GM23338 (cell line): ENCODE measurements around the gene MAP3K21. TPM values are rescaled to one million over a fixed set of nuclear protein-coding genes. Genes with fewer than 3 reads are reported as not detected.

Source experiments
- ATAC-seq: fragments of 200-7000 bp; cut with Tn5 transposase; 3 replicates; pipeline ENCODE4 v1.9.1; 2020
- DNase-seq: peaks from one replicate; pipeline ENCODE4 v3.0.0-alpha.2; 2015; ENCODE audit warnings: low spot score
- H2AFZ ChIP-seq: fragments of 200-600 bp; sonication (generic); 2 replicates; pipeline ENCODE4 v1.8.0; 2016; ENCODE audit warnings: antibody characterized with exemption, mild to moderate bottlenecking, moderate library complexity
- H3F3A ChIP-seq: fragments of 200-600 bp; sonication (generic); replicated peaks from 2 replicates; pipeline ENCODE4 v1.8.0; 2017; ENCODE audit warnings: antibody characterized with exemption, mixed run types, low read depth
- H3K27ac ChIP-seq: fragments of 200-600 bp; sonication (generic); 2 replicates; pipeline ENCODE4 v1.6.1; 2016; ENCODE audit warnings: low read depth
- H3K27me3 ChIP-seq: fragments of 200-600 bp; sonication (generic); 2 replicates; pipeline ENCODE4 v1.8.0; 2016; ENCODE audit warnings: mild to moderate bottlenecking, mixed run types, moderate library complexity; ENCODE audit not compliant: insufficient read depth
- H3K36me3 ChIP-seq: fragments of 200-600 bp; sonication (generic); 2 replicates; pipeline ENCODE4 v1.8.0; 2016; ENCODE audit warnings: mild to moderate bottlenecking; ENCODE audit not compliant: insufficient read depth
- H3K4me1 ChIP-seq: fragments of 200-600 bp; sonication (generic); 2 replicates; pipeline ENCODE4 v1.8.0; 2016; ENCODE audit warnings: mild to moderate bottlenecking, moderate library complexity; ENCODE audit not compliant: insufficient read depth
- H3K4me2 ChIP-seq: fragments of 200-600 bp; sonication (generic); 2 replicates; pipeline ENCODE4 v1.7.1; 2017; ENCODE audit warnings: mixed run types
- H3K4me3 ChIP-seq: fragments of 200-600 bp; sonication (generic); 2 replicates; pipeline ENCODE4 v1.6.1; 2016; ENCODE audit warnings: mixed run types
- H3K79me2 ChIP-seq: fragments of 200-600 bp; sonication (generic); replicated peaks from 2 replicates; pipeline ENCODE4 v1.8.0; 2017; ENCODE audit warnings: mild to moderate bottlenecking; ENCODE audit not compliant: insufficient read depth
- H3K9me2 ChIP-seq: fragments of 200-600 bp; sonication (generic); 2 replicates; pipeline ENCODE4 v1.8.0; 2017; ENCODE audit not compliant: insufficient read depth
- H4K20me1 ChIP-seq: fragments of 200-600 bp; sonication (generic); replicated peaks from 2 replicates; pipeline ENCODE4 v1.8.0; 2017; ENCODE audit warnings: mild to moderate bottlenecking; ENCODE audit not compliant: insufficient read depth
- H3K27ac Mint-ChIP-seq: 2 replicates; pipeline ENCODE4 v1.8.0; 2020; ENCODE audit warnings: inconsistent platforms, mild to moderate bottlenecking, moderate library complexity, mixed read lengths
- H3K27me3 Mint-ChIP-seq: 3 replicates; pipeline ENCODE4 v1.8.0; 2022; ENCODE audit warnings: low read depth, mild to moderate bottlenecking, moderate library complexity, mixed read lengths, inconsistent platforms; ENCODE audit not compliant: insufficient read depth, poor library complexity
- H3K36me3 Mint-ChIP-seq: 3 replicates; pipeline ENCODE4 v1.8.0; 2021; ENCODE audit warnings: low read depth, mild to moderate bottlenecking, inconsistent platforms, moderate library complexity, mixed read lengths
- H3K4me1 Mint-ChIP-seq: 3 replicates; pipeline ENCODE4 v1.8.0; 2020; ENCODE audit warnings: mild to moderate bottlenecking, inconsistent platforms, mixed read lengths
- H3K4me3 Mint-ChIP-seq: 3 replicates; pipeline ENCODE4 v1.8.0; 2021; ENCODE audit warnings: moderate library complexity, mild to moderate bottlenecking, inconsistent platforms, mixed read lengths
- H3K9me3 Mint-ChIP-seq: 3 replicates; pipeline ENCODE4 v1.8.0; 2020; ENCODE audit warnings: moderate library complexity, mild to moderate bottlenecking, inconsistent platforms, mixed read lengths
- POLR2AphosphoS5 ChIP-seq: IDR thresholded peaks from 2 replicates; pipeline ENCODE4 v1.6.1; 2016; ENCODE audit warnings: antibody characterized with exemption, low read depth
- STAT1 ChIP-seq: IDR thresholded peaks from one replicate; pipeline ENCODE4 v1.6.1; 2016; ENCODE audit warnings: antibody characterized with exemption; ENCODE audit not compliant: unreplicated experiment
- ZNF114 ChIP-seq: fragments of 250-450 bp; sonication (Bioruptor Pico); IDR thresholded peaks from 2 replicates; pipeline ENCODE4 v1.5.0; 2020; ENCODE audit warnings: mild to moderate bottlenecking, moderate library complexity
- ZNF331 ChIP-seq: fragments of 250-450 bp; sonication (Bioruptor Pico); IDR thresholded peaks from 2 replicates; pipeline ENCODE4 v1.5.0; 2020; ENCODE audit warnings: low read depth, mild to moderate bottlenecking, moderate library complexity
- polyA plus RNA-seq: library from polyadenylated mRNA; unstranded; fragments of >200 nt; fragmentation: Nextera tagmentation; extraction: Ambion mirVana; gene quantifications from 2 replicates; pipeline ENCODE4 v1.2.1, GENCODE V29; 2016
- total RNA-seq: library from RNA; depleted of rRNA; stranded (reverse); fragments of >200 nt; shearing (Covaris generic); gene quantifications from 2 replicates; pipeline ENCODE4 v1.2.3, GENCODE V29; 2014
- TF ChIP-seq, protein P1 (sequence below), 2 experiments: fragments of 200-600 bp in 1 of 2; sonication (generic) in 1 of 2; conservative IDR thresholded peaks; 2 replicates each; pipeline versions ENCODE4 v1.5.1 to v1.6.1; 2016 to 2017; ENCODE audit warnings: antibody characterized with exemption in 2 of 2, low read depth in 2 of 2, mild to moderate bottlenecking in 2 of 2, moderate library complexity in 1 of 2
- TF ChIP-seq, protein P2 (sequence below): IDR thresholded peaks from one replicate; pipeline ENCODE4 v1.6.1; 2018; ENCODE audit warnings: antibody characterized with exemption; ENCODE audit not compliant: unreplicated experiment
- TF ChIP-seq, protein P3 (sequence below): fragments of 250-450 bp; sonication (Bioruptor Pico); IDR thresholded peaks from 2 replicates; pipeline ENCODE4 v1.5.0; 2020; ENCODE audit warnings: mild to moderate bottlenecking, moderate library complexity

Gene MAP3K21
- total and polyA plus RNA-seq, 2 experiments from 2014 or later, result 11.7 to 40.1 TPM

DNA sequence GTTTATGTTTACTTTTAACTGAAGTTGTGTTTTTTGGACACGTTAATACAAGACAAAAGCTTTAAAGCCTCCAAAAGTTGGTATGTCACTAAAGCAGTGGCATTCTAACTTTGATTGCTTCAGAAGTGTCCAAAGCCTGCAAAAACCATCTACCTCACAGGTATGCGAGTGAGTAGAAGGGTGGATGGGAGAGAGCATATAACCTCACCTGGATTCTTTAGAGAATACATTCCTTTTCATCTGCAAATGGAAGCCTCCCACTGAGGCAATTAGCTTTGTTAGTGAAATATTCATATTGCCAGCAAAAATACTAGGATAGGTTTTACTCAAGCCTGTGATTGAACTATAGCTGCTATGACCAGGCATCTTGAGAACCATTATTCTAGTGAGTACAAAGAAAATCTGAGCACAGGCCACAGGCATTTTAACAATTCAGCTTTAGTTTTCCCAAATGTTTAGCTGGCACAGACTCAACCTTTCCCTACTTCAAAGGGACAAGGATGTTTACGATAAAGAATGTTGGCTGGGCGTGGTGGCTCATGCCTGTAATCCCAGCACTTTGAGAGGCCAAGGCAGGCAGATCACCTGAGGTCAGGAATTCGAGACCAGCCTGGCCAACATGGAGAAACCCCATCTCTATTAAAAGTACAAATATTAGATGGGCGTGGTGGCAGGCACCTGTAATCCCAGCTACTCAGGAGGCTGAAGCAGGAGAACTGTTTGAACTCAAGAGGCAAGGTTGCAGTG is 39.7 kb downstream of the MAP3K21 start (continued):
- TF ChIP-seq, protein P1, sequence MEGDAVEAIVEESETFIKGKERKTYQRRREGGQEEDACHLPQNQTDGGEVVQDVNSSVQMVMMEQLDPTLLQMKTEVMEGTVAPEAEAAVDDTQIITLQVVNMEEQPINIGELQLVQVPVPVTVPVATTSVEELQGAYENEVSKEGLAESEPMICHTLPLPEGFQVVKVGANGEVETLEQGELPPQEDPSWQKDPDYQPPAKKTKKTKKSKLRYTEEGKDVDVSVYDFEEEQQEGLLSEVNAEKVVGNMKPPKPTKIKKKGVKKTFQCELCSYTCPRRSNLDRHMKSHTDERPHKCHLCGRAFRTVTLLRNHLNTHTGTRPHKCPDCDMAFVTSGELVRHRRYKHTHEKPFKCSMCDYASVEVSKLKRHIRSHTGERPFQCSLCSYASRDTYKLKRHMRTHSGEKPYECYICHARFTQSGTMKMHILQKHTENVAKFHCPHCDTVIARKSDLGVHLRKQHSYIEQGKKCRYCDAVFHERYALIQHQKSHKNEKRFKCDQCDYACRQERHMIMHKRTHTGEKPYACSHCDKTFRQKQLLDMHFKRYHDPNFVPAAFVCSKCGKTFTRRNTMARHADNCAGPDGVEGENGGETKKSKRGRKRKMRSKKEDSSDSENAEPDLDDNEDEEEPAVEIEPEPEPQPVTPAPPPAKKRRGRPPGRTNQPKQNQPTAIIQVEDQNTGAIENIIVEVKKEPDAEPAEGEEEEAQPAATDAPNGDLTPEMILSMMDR (conservative IDR thresholded peaks at IDR 0.05; ENCODE audit: low read depth in 2 of 2), result no peak
- no peak for TF ChIP-seq POLR2AphosphoS5

DNA sequence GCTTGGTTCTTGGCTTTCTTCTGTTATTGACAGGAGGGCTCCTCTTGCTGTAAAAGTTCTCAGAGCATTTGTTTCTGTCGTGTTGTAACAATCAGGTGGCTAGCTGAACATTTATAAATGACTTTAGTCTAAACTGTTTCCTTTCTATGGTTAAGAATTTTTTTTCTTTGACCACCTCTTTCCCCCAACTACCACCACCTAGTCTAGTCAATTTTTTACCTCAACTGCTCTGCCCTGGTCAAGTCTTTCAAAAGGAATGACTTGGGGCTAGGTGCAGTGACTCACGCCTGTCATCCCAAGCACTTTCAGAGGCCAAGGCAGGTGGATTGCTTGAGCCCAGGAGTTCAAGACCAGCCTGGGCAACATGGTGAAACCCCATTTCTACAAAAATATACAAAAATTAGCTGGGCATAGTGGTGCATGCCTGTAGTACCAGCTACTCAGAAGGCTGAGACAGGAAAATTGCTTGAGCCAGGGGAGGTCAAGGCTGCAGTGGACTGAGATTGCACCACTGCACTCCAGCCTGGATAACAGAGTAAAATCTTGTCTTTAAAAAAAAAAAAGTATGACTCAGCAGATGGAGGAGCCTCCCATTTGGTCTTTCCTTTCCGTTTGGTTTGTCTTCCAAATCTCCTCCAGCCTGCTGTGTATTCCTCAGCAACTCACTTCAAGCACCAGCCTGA is 40.7 kb downstream of the MAP3K21 start:
- Histone ChIP-seq H3K36me3 (no peaks in the 10 kb centered on the region), H2AFZ (no peak overlapping the region), H4K20me1 (no peaks in the 10 kb centered on the region), H3K79me2 (no peaks in the 10 kb centered on the region), H3F3A (no peaks in the 10 kb centered on the region; the same call in 1 of the 2 replicates), H3K27ac (peak overlapping the region; percentile 97), H3K27me3 (no peaks in the 10 kb centered on the region), H3K4me3 (peak overlapping the region; percentile 0; the same call in 1 of the 2 replicates), H3K4me2 (peak overlapping the region; percentile 31), H3K4me1 (peaks cover 29% of the 10 kb centered on the region), H3K9me2 (no peaks in the 10 kb centered on the region)
- Mint-ChIP-seq H3K36me3 (peaks cover 13% of the 10 kb centered on the region; the same call in 2 of the 3 replicates), H3K27ac (peak overlapping the region; percentile 88), H3K4me3 (peak overlapping the region; percentile 19; the same call in 1 of the 3 replicates), H3K9me3 (no peaks in the 10 kb centered on the region), H3K4me1 (peaks cover 58% of the 10 kb centered on the region), H3K27me3 (peaks cover 2% of the 10 kb centered on the region)
- DNase-seq, result no peak
- no peak for ATAC-seq
- TF ChIP-seq, protein P2, sequence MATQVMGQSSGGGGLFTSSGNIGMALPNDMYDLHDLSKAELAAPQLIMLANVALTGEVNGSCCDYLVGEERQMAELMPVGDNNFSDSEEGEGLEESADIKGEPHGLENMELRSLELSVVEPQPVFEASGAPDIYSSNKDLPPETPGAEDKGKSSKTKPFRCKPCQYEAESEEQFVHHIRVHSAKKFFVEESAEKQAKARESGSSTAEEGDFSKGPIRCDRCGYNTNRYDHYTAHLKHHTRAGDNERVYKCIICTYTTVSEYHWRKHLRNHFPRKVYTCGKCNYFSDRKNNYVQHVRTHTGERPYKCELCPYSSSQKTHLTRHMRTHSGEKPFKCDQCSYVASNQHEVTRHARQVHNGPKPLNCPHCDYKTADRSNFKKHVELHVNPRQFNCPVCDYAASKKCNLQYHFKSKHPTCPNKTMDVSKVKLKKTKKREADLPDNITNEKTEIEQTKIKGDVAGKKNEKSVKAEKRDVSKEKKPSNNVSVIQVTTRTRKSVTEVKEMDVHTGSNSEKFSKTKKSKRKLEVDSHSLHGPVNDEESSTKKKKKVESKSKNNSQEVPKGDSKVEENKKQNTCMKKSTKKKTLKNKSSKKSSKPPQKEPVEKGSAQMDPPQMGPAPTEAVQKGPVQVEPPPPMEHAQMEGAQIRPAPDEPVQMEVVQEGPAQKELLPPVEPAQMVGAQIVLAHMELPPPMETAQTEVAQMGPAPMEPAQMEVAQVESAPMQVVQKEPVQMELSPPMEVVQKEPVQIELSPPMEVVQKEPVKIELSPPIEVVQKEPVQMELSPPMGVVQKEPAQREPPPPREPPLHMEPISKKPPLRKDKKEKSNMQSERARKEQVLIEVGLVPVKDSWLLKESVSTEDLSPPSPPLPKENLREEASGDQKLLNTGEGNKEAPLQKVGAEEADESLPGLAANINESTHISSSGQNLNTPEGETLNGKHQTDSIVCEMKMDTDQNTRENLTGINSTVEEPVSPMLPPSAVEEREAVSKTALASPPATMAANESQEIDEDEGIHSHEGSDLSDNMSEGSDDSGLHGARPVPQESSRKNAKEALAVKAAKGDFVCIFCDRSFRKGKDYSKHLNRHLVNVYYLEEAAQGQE, result no peak
- TF ChIP-seq POLR2AphosphoS5 (no peak), ZNF331 (CRISPR knock-in tag) (no peak), STAT1 (no peak), ZNF114 (CRISPR knock-in tag) (no peak)
- TF ChIP-seq, protein P3, sequence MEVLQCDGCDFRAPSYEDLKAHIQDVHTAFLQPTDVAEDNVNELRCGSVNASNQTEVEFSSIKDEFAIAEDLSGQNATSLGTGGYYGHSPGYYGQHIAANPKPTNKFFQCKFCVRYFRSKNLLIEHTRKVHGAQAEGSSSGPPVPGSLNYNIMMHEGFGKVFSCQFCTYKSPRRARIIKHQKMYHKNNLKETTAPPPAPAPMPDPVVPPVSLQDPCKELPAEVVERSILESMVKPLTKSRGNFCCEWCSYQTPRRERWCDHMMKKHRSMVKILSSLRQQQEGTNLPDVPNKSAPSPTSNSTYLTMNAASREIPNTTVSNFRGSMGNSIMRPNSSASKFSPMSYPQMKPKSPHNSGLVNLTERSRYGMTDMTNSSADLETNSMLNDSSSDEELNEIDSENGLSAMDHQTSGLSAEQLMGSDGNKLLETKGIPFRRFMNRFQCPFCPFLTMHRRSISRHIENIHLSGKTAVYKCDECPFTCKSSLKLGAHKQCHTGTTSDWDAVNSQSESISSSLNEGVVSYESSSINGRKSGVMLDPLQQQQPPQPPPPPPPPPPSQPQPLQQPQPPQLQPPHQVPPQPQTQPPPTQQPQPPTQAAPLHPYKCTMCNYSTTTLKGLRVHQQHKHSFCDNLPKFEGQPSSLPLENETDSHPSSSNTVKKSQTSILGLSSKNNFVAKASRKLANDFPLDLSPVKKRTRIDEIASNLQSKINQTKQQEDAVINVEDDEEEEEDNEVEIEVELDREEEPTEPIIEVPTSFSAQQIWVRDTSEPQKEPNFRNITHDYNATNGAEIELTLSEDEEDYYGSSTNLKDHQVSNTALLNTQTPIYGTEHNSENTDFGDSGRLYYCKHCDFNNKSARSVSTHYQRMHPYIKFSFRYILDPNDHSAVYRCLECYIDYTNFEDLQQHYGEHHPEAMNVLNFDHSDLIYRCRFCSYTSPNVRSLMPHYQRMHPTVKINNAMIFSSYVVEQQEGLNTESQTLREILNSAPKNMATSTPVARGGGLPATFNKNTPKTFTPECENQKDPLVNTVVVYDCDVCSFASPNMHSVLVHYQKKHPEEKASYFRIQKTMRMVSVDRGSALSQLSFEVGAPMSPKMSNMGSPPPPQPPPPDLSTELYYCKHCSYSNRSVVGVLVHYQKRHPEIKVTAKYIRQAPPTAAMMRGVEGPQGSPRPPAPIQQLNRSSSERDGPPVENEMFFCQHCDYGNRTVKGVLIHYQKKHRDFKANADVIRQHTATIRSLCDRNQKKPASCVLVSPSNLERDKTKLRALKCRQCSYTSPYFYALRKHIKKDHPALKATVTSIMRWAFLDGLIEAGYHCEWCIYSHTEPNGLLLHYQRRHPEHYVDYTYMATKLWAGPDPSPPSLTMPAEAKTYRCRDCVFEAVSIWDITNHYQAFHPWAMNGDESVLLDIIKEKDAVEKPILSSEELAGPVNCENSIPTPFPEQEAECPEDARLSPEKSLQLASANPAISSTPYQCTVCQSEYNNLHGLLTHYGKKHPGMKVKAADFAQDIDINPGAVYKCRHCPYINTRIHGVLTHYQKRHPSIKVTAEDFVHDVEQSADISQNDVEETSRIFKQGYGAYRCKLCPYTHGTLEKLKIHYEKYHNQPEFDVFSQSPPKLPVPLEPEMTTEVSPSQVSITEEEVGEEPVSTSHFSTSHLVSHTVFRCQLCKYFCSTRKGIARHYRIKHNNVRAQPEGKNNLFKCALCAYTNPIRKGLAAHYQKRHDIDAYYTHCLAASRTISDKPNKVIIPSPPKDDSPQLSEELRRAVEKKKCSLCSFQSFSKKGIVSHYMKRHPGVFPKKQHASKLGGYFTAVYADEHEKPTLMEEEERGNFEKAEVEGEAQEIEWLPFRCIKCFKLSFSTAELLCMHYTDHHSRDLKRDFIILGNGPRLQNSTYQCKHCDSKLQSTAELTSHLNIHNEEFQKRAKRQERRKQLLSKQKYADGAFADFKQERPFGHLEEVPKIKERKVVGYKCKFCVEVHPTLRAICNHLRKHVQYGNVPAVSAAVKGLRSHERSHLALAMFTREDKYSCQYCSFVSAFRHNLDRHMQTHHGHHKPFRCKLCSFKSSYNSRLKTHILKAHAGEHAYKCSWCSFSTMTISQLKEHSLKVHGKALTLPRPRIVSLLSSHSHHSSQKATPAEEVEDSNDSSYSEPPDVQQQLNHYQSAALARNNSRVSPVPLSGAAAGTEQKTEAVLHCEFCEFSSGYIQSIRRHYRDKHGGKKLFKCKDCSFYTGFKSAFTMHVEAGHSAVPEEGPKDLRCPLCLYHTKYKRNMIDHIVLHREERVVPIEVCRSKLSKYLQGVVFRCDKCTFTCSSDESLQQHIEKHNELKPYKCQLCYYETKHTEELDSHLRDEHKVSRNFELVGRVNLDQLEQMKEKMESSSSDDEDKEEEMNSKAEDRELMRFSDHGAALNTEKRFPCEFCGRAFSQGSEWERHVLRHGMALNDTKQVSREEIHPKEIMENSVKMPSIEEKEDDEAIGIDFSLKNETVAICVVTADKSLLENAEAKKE (CRISPR knock-in tag), result no peak
